ENCODE results near the gene PCDH8. TPM values are rescaled to one million over a fixed set of nuclear protein-coding genes. Genes with fewer than 3 reads are reported as not detected.

PCDH8 gene
- total RNA-seq, 1 experiment from 2014 or later: not detected

DNA sequence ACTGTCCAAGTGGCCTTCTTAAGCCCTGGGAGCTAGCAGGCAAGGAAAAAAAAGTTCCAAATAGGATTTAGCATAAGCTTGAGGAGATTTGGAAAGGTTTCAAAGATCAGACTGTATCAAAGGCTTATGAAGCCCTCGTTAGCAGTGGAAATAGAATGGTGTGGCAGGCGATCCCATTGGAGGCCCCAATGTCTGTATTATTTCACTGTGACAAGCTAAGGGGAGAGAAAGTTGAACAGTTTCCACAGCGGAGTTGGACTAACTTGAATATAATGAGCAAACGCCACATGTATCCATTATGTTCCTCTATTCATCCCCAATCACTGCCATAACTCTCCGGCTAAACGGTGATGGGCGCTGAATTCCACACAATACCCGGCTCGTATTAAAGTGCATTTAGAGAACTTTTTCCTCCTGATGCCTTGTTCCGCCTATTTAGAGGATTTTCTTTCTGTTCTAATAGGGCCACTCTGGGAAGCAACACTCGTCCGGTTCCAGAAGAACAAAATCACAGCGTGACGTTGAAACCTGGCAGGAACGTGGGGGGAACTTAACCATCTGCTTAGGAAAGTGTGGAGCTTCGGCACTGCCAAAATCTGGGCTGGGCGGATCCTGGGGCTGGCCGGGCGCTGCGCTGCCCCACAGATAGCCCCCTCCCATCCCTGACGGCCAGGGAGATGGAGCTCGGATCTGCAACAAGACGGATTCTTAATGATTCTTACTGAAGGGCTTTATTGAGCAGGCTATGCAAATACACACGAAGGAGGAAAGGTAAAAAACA, 1.0 kb upstream of the PCDH8 start:
- no peak for DNase-seq (ENCODE audit: low read depth, low spot score)
- Histone ChIP-seq H3K4me2 (ENCODE audit: low read length) (no peak overlapping the region), H3K27me3 (ENCODE audit: insufficient read depth, low read length) (0 out of 2 replicates have a peak, but pooled peaks cover 5% of the 10 kb centered on the region), H3K9ac (ENCODE audit: low read length) (no peak overlapping the region), H3K36me3 (ENCODE audit: control insufficient read depth in 1 of 2, insufficient read depth in 2 of 2, low read length in 2 of 2) (no peaks in the 10 kb centered on the region), H3K4me1 (ENCODE audit: control insufficient read depth in 1 of 2, insufficient read depth in 2 of 2, low read length in 2 of 2) (no peaks in the 10 kb centered on the region), H2AFZ (ENCODE audit: low read depth, low read length, poor library complexity, severe bottlenecking) (no peak overlapping the region), H3K79me2 (ENCODE audit: insufficient read depth, low read length) (no peaks in the 10 kb centered on the region), H3K27ac (ENCODE audit: low read depth, low read length) (no peak overlapping the region), H4K20me1 (ENCODE audit: insufficient read depth) (no peaks in the 10 kb centered on the region), H3K9me2 (ENCODE audit: insufficient read depth) (no peaks in the 10 kb centered on the region), H3K4me3 (replicated peaks in 1 of 2; ENCODE audit: low read depth in 1 of 2, low read length in 2 of 2) (no peak overlapping the region), H3K9me3 (ENCODE audit: control insufficient read depth in 1 of 2, insufficient read depth in 1 of 2, low read depth in 1 of 2, low read length in 2 of 2) (no peaks in the 10 kb centered on the region)
- TF ChIP-seq, protein P1, sequence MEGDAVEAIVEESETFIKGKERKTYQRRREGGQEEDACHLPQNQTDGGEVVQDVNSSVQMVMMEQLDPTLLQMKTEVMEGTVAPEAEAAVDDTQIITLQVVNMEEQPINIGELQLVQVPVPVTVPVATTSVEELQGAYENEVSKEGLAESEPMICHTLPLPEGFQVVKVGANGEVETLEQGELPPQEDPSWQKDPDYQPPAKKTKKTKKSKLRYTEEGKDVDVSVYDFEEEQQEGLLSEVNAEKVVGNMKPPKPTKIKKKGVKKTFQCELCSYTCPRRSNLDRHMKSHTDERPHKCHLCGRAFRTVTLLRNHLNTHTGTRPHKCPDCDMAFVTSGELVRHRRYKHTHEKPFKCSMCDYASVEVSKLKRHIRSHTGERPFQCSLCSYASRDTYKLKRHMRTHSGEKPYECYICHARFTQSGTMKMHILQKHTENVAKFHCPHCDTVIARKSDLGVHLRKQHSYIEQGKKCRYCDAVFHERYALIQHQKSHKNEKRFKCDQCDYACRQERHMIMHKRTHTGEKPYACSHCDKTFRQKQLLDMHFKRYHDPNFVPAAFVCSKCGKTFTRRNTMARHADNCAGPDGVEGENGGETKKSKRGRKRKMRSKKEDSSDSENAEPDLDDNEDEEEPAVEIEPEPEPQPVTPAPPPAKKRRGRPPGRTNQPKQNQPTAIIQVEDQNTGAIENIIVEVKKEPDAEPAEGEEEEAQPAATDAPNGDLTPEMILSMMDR (IDR thresholded peaks at IDR 0.05 in 2 of 3, conservative IDR thresholded peaks at IDR 0.05 in 1 of 3; ENCODE audit: borderline replicate concordance in 1 of 3, insufficient read depth in 1 of 3, low read depth in 2 of 3, low read length in 2 of 3): no peak
- TF ChIP-seq SP1 (IDR thresholded peaks at IDR 0.05; ENCODE audit: low read depth) (no peak), EGR1 (IDR thresholded peaks at IDR 0.05; ENCODE audit: low read depth) (no peak), SRF (IDR thresholded peaks at IDR 0.05; ENCODE audit: low read depth) (no peak), ZNF274 (IDR thresholded peaks at IDR 0.05; ENCODE audit: low read depth, low read length) (no peak), JUND (IDR thresholded peaks at IDR 0.05) (no peak), ELF1 (IDR thresholded peaks at IDR 0.05; ENCODE audit: borderline replicate concordance, low read depth) (no peak), CBX3 (IDR thresholded peaks at IDR 0.05; ENCODE audit: low read depth) (no peak), SIN3A (IDR thresholded peaks at IDR 0.05; ENCODE audit: low read depth) (no peak), EZH2phosphoT487 (IDR thresholded peaks at IDR 0.05; ENCODE audit: borderline replicate concordance) (no peak), EZH2 (IDR thresholded peaks at IDR 0.05) (no peak)
- TF ChIP-seq, protein P2, sequence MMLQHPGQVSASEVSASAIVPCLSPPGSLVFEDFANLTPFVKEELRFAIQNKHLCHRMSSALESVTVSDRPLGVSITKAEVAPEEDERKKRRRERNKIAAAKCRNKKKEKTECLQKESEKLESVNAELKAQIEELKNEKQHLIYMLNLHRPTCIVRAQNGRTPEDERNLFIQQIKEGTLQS (IDR thresholded peaks at IDR 0.05): no peak
- TF ChIP-seq, protein P3, sequence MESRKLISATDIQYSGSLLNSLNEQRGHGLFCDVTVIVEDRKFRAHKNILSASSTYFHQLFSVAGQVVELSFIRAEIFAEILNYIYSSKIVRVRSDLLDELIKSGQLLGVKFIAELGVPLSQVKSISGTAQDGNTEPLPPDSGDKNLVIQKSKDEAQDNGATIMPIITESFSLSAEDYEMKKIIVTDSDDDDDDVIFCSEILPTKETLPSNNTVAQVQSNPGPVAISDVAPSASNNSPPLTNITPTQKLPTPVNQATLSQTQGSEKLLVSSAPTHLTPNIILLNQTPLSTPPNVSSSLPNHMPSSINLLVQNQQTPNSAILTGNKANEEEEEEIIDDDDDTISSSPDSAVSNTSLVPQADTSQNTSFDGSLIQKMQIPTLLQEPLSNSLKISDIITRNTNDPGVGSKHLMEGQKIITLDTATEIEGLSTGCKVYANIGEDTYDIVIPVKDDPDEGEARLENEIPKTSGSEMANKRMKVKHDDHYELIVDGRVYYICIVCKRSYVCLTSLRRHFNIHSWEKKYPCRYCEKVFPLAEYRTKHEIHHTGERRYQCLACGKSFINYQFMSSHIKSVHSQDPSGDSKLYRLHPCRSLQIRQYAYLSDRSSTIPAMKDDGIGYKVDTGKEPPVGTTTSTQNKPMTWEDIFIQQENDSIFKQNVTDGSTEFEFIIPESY (IDR thresholded peaks at IDR 0.05; ENCODE audit: extremely low read depth, insufficient replicate concordance, low read length): no peak
- intact Hi-C loops (cut with micrococcal nuclease): no loop called here
- ChIA-PET POLR2A (no interaction called here), RAD21 (ENCODE audit: low non-redundant PET in 1 of 2, low total read pairs in 2 of 2, uncharacterized antibody in 2 of 2, unreplicated experiment in 2 of 2) (interaction anchor here in 1 of 2 experiments (0.7 kb wide), 1 partner anchor 184 kb away, joined by 3 read pairs; no protein-coding TSS in a partner anchor), CTCF (interaction anchor here (0.9 to 1.1 kb wide), 3 partner anchors 11 to 119 kb away, joined by 3 read pairs; no protein-coding TSS in a partner anchor)
- BruUV-seq (replicated peaks): no TSS peak
- no peak for ATAC-seq

Measured in HCT116 (cell line).